GM19240 (cell line): ENCODE data around the gene COL25A1.
"Not testable (repeated sequence)": the region's sequence is repeated elsewhere in the genome, so short reads cannot be mapped to it uniquely, and the experiment has no call there.

ENCODE experiments used
- DNase-seq: peaks from one replicate; pipeline ENCODE4 v3.0.0; 2011; ENCODE audit warnings: low spot score; ENCODE audit not compliant: insufficient read length

COL25A1 gene

DNA sequence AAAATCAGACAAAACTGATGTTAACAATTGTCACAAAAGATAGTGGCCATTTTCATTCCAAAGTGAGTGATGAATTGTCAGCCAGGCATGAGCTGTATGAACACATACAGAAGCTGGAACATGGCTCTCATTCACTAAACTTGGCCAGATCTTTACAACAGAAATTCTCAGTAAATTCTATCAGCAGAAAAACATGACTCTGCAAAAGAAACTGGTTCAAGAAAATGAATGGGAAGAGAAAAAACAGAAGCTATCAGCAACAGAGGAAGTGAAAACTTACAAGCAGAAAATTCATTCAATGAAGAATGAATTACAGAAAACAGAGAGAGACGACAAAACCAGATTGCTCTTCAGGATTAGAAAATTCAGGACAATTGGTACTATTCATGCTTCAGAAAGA lies 249.6 kb downstream of the COL25A1 start:
- DNase-seq, result no peak

DNA sequence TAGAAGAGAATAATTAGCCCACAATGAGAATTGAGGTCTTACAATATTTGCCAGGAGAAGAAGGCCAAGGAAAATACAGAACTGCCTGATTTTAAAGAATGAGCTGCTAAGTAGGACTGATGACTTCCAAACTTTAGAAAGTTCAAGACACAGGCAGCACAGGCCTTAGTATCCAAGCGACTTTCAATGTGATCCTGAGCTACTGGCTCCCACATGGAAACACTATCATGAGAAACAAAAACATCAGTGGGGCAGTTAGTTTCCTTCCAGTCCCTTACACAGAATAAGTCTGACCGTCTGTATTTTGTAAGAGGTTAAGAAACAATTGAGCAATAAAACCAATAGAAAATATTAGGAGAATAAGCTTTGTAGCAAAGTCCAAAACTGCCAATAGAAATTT lies 251.4 kb downstream of the COL25A1 start:
- no peak for DNase-seq

DNA sequence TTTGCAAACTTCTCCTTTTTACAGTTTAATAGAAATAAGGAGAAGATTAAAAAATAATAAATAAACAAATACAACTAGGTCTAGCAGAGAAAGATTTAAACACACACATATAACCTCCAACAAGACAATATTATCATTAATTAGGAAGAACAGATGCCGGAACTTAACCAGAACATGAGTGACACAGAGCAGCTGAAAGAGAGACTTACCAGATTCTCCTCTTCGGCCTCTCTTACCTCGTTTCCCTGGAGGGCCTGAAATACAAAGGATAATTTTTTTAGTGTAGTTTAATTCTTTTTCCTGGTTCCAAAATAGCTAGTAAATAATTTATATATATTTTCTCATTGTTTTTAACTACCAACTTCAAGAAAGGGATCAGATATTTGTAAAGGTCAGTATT lies 252.5 kb downstream of the COL25A1 start:
- DNase-seq, result no peak

DNA sequence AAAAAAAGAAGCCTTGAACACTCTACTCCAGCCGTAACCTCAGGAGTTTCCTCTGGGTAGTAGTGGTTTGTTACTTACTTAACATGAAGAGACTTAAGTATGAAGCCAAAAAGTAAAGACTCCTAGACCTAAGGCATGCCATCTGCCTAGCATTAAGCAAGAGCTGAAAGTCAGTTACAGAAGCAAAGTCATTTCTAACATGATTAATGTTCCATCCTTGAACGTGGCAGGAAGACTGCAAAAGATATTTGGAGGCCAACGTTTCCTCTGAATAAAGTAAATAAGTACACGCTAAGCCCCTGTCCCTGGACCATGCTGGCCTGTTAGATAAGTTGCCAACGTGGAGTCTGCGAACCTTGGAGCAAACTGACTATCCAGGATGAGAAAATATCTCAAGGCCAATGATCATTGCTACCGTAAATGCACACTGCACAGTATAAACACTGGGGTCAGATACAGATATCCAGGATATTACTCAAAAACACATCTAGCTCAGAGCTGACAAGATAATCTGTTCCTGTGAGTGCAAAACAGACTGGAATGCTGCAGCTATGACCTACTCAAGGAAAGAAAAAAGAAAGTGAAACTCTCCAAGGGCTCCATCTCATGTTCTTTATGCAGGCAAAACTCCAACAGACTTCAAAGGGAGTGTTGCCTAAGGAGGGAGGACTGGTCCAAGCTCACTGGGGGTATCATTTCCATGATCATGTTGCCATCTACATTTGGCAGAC lies 255.8 kb downstream of the COL25A1 start:
- no peak for DNase-seq

DNA sequence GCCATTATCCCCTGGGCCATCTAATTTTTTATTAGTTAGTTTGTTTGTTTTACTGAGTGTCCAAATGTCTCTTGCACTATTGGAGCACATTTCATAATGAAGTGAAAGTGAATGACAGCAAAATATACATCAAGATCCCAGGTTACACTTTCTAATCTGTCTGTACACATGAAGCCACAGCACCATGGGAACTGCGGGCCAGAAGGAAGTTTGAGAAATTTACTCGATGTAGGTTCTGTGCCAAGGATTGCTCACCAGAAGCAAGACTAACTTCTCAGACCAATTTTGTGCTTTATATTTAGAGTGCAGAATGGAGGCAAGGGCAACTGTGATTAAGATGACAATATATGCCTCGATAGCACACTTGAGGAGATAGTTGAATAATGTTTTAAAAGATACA lies 258.0 kb downstream of the COL25A1 start:
- DNase-seq, result no peak

DNA sequence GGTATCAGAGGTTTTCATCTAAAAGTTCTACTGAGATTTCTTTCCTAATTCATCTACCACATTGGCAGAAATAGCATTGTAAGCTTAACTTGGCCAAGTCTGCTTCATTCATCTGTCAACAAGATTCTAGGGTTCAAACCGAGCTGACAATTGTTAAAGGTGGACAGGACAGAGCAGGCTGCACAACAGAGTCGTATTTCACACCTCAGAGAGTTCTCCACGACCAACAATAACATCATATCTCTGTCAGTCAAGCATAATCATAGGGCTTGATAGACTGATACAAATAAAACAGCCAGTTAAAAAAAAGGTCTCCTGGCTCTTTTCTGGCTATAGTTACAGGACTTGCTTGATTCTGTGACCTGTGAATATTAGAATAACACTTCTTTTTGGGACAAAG lies 259.2 kb downstream of the COL25A1 start:
- DNase-seq, result no peak

DNA sequence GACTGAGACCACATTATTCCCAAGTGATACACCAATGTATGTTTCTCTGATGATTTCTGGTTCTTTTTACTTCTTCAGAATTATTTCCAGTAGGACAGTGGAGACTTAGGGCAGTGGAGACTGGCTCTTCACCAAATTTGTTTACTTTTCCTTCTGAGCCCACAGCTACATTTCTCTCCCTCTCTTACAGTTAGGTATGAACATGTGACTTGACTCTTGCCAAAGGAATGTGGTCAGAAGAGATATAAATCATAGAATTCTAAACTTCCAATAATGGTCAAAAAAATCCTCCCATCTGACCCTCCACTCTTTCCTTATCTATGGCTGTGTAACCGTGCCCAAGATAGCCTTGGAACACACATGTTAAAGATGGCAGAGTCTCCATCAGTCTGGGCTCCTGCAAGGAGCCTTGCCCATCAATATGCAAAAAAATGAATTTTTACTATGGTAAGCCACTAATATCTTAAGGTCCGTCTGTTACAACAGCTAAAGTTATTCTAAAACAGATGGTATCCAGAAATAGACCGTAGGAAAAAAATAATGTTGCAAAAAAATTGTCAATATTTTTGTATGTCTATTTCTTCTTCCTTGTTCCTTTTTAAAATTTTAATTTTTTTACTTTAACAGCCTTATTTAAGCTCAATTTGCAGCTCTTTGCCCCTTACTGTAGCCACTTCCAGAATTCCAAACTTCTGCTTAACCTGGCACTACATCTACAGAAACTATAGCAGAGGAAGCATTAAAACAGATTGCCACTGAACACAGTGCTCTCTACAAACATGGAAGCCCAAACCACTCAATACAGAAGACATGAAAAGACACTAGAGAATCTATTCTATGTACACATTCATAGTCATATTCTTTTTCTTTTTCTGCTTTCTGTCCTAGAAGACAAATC lies 260.7 kb downstream of the COL25A1 start:
- no peak for DNase-seq

DNA sequence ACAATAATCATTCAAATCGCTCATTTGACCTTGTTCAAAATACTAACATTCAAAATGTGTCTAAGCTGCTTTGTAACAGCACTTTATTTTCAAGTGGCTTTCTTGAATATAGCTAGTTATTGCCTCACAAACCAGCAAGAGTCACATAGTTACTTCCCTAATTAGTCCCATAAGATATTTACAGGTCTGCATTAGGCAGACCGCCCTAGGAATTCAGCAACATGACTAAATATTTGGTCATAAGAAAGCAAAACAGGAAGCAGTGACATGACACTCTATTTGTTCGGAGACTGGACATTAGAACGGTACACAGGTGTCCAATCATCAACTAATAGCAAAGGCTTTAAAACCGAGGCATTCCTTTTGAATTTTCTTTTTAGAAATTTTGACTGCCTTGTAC lies 262.0 kb downstream of the COL25A1 start:
- no peak for DNase-seq

DNA sequence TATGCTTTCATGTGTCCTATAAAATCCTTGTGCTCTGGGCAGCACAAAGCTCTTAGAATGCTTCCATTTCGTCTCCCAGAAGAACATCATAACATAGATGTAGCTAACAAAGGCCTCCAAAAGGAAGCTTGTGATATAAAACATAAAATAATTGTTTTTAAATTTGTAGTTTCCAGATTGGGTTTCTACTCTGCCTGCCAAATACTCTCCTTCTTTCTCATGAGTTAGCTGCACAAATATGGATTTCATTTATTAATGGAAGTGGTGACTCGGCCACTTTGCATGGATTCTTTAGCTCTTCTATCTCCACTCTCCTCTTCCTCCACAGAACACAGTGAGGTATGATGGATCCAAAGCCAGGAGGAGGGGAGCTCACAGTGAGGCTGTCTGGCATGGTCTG lies 265.4 kb downstream of the COL25A1 start:
- DNase-seq, result no peak

DNA sequence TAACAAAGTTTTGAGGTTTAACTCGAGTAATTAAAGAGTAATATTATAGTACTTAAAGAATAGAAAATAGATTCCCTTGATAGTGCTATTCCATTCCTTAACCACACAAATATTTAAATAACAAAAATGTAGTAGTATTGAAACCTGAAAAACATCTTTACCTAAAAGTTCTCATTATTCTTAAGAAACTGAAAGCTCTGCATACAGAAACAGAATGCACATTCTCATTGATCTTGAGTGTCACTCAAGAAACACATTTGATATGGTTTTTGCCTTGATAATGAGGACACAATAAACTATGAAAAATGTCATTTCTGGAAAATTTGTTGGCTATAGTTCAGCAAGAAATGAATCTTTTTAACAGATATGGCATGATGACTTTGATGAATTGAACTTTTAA lies 268.5 kb downstream of the COL25A1 start:
- no peak for DNase-seq

DNA sequence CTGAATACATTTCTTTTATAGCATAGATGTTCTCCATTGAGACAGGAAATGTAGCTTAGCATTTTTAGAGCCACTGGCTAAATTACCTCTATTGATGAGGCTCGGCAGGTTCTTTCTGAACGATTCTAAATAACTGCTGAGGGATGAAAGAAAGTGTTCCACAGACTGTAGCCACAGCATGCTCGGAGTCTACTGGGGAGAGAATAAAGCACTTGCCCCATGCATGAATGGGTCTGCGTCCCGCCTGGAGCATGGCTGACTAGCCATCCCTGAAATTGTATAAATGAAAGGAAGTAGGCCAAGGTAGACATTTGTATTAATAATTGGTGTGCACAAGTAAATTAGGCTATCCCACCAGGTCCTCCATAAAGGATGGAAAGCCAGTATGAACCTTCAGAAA lies 269.8 kb downstream of the COL25A1 start:
- DNase-seq, result no peak

DNA sequence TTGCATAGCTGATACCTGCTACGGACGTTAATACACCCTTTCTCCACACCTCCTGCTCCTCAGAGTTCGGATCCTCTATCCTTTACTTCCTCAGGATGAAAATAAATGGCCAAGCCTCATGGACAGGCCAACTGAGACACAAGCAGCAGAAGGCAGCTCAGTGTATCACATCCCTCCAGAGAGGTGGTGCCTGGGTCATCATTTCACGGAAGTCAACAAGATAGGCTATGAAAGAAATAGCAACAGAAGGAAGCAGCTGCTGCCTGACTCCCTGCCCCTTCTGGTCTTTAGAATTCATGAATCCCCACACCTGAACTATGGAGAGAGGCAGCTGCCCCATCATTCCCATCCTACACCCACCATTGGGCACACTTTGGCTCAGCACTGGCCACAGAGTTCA lies 272.5 kb downstream of the COL25A1 start:
- DNase-seq, result no peak

DNA sequence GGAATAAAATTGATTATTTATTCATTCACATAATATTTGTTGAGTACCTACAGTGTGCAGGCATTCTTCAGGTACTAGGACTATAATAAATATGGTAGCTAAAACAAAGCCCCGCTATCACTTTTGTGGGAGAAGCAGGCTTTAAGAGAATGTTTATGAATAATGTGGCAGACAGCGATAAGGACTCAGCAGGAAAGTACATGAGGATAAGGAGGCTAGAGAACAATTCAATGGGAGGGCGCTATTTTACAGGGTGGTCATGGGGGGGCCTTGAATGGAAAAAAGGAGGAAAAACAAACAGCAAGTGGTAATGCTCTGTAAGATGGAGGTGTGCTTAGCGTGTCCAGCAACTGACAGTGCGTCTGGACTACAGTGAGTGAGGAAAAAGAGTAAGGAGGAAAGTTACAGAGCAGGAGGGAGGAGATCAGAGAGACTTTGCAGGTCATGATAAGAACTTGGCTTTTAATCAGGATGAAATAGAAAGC lies 275.4 kb downstream of the COL25A1 start:
- DNase-seq, result no peak

DNA sequence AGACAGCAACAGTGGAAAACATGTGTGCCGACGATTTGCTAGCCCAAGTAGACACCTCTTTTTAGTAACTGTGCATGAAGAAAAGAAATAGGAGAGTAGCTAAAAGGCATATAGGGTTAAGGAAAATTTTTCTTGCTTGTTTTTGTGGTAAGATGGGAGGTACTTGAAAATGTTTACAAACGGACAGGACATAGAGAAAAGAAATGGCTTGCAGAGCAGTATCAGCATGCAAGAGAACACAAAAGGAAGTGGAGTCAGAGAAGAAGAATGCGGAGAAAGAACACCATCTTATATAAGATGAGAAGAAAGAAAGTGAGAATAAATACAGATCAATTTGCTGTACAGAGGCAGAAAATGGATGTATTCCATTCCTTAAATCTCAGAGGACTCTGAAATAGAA lies 275.9 kb downstream of the COL25A1 start:
- DNase-seq, result no peak

DNA sequence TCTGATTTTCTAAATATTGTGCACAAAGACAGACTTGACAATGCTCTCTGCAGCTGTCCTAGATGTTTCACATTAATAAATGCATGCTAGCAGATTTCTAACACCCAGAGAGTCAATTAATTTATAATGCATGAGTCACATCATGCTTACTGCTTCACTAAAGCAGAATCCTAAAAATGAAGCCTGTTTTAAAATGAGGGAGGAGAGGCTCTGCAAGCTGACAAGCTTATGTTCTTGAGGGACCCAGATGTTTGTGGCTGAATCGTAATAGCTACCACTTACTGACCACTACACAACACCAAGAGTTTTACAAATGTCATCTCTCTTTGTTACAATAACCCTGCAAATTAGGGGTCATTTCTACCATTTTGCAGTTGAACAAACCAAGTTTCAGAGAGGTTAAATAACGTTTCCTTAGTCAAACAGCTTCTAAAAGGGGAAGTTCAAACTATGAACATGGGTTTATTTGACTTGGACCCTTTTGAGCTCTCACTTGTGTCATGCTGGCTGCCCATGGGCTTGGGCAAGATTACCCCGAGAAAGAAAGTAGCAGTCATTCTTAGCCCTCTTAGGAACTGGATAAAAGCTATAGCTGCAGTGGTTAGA lies 276.9 kb downstream of the COL25A1 start:
- DNase-seq, result no peak

DNA sequence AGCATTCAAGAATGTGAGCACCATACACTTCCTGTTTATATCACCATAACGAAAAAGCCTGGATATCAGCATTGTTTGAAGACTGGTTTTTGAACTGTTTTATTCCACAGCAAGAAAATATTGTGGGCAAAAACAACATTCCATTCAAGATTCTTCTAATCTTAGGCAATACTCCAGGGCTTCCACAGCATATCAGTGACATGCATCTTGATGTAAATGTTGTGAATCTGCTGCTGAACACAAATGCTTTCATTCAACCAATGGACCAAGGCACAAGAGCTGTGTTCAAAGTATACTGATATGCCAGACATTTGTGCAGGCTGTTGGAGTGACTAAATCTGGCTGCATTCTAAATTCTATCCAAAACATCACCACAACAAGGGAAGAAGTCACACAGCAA lies 279.5 kb downstream of the COL25A1 start:
- no peak for DNase-seq

DNA sequence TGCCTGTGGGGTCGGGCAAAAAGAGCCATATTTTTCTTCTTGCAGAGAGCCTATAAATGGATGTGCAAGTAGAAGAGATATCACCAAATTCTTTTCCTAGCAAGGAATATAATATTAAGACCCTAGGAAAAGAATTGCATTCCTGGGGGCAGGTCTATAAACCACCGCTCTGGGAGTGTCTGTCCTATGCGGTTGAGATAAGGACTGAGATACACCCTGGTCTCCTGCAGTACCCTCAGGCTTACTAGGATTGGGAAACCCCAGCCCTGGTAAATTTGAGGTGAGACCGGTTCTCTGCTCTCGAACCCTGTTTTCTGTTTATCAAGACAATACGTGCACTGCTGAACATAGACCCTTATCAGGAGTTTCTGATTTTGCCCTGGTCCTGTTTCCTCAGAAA lies 280.8 kb downstream of the COL25A1 start:
- DNase-seq, result not testable (repeated sequence)

DNA sequence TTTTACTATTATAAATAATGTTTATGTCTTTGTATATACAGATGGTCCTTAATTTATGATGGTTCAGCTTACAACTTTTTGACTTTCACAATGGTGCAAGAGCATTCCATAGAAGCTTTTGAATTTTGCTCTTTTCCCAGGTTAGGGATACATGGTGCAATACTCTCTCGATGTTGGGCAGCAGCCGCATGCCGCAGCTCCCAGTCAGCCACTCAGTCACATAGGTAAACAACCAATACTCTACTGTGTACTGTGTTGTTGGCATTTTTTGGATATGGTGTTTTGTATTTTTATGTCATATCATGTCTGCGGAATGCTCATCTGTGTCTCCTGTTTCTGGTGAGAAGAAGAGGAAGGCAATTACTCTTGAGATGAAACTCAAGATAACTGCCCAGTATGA lies 281.6 kb downstream of the COL25A1 start:
- DNase-seq, result no peak

DNA sequence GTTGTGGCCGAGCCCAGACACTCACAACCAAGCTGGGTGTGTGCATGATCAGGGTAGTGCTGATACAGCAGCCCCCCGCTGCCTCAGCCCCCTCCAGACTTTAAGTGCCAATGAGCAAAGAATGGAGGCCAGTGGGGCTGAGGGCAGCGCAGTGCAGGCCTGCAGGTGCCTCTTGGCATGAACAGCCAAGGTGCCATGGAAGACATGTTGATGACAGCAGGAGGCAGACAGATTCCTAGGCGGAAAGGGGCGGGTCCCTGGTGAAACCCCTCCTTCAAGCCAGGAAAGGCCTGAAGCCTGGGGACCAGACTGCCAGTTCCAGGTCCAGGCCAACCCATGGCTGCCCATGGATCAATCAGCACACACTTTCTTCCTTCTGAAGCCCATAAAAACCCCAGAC lies 286.3 kb downstream of the COL25A1 start:
- no peak for DNase-seq

DNA sequence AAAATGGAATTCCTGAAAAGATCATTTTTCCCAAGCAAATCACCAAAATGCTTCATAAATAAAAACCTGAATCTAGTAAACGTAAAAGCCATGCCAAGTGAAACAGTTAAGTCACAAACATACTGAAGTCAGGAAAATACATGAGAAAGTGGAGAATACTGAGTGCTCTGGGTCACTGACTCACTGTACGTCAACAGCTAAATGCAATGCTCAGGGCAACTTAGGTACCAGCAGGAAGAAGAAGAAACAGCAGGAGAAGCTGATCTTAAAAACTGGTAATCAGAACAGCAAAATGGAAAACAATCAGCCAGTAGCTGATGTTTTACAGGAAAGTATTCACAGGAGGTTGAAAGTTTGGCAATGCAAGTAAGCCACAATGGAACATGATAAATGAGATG lies 287.0 kb downstream of the COL25A1 start:
- DNase-seq, result no peak

DNA sequence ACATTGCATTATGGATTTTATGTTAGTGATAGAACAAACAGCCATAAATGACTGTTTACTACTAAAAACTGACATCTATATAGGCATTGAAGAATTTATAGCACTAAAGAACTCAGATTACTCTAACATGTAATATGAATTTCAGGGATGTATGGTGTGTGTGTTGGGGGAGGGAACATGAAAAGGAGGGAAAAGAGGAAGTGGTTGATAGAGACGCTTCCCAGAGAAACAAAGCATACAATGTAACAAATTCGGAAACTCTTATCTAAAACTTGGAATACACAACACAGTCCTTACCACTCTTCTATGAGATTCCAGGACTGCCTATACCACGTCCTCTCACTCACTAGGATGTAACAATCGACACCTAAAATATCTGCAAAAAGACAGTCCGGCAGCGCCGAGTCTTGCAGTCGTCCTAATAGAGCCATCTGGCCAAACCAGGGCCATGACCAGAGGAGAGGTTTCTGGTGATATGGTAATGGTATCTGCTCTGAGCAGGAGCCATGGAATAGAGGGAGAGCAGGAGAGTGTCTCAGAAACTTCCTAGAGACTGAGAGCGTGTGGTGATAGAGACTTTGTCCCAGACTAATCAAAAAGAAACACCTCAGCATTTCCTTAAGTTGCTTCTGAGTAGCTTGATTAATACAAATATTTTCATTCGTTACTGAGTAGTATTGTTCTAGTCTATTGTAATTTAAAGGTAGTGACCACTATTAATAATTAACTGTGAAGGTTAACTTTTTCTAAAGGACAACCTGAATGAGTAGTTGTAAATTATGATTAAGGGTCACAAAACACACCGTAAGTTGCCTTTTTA lies 287.7 kb downstream of the COL25A1 start:
- no peak for DNase-seq
